ENCODE results near the gene SCGB1A1. TPM values are rescaled to one million over a fixed set of nuclear protein-coding genes. Genes with fewer than 3 reads are reported as not detected.

The SCGB1A1 gene
- total and polyA plus RNA-seq, 2 donors (not counting 1 experiment from before 2014, with no cell fraction given) = not detected

GRCh38 chr11:62450543-62451240 is 31.9 kb downstream of the SCGB1A1 start:
- Histone ChIP-seq H3K27me3 (ENCODE audit: control insufficient read depth, insufficient read depth, low read length) (no peaks in the 10 kb centered on the region), H3K79me2 (ENCODE audit: control insufficient read depth, insufficient read depth, low read length) (no peaks in the 10 kb centered on the region), H4K20me1 (ENCODE audit: control insufficient read depth, extremely low read depth, insufficient read depth, low read length) (no peaks in the 10 kb centered on the region), H3K4me1 (ENCODE audit: control insufficient read depth, extremely low read depth, insufficient read depth, low read length) (no peaks in the 10 kb centered on the region), H2AFZ (ENCODE audit: low read length) (no peak overlapping the region), H3K36me3 (ENCODE audit: control insufficient read depth, insufficient read depth, low read length) (no peaks in the 10 kb centered on the region), H3K4me2 (ENCODE audit: extremely low read depth, insufficient read depth, low read length) (no peak overlapping the region), H3K9me3 (ENCODE audit: control insufficient read depth, insufficient read depth, low read depth, low read length) (no peaks in the 10 kb centered on the region), H3K4me3 (replicated peaks in 1 of 4; ENCODE audit: control extremely low read depth in 1 of 4, insufficient read depth in 1 of 4, low read depth in 3 of 4, low read length in 4 of 4) (no peak overlapping the region), H3K9ac (ENCODE audit: insufficient read depth, low read length) (no peak overlapping the region), H3K27ac (ENCODE audit: insufficient read depth, low read length) (no peak overlapping the region)
- no peak for DNase-seq (ENCODE audit: low read depth in 2 of 2)
- TF ChIP-seq EZH2 (IDR thresholded peaks at IDR 0.05; ENCODE audit: low read length, missing control alignments) = no peak
- no peak for TF ChIP-seq CTCF (conservative IDR thresholded peaks at IDR 0.05 in 1 of 2, IDR thresholded peaks at IDR 0.05 in 1 of 2; ENCODE audit: low read depth in 1 of 2, low read length in 2 of 2)

GRCh38 chr11:62451241-62451621 is 32.4 kb downstream of the SCGB1A1 start:
- no peak for DNase-seq (ENCODE audit: low read depth in 2 of 2)
- TF ChIP-seq EZH2 (IDR thresholded peaks at IDR 0.05; ENCODE audit: low read length, missing control alignments) = no peak
- H4K20me1 ChIP-seq (ENCODE audit: control insufficient read depth, extremely low read depth, insufficient read depth, low read length) = no peaks in the 10 kb centered on the region
- no peak overlapping the region for H3K4me2 ChIP-seq (ENCODE audit: extremely low read depth, insufficient read depth, low read length)
- no peaks in the 10 kb centered on the region for H3K9me3 ChIP-seq (ENCODE audit: control insufficient read depth, insufficient read depth, low read depth, low read length)
- H3K4me3 ChIP-seq (replicated peaks in 1 of 4; ENCODE audit: control extremely low read depth in 1 of 4, insufficient read depth in 1 of 4, low read depth in 3 of 4, low read length in 4 of 4) = no peak overlapping the region
- H3K9ac ChIP-seq (ENCODE audit: insufficient read depth, low read length) = no peak overlapping the region
- H2AFZ ChIP-seq (ENCODE audit: low read length) = no peak overlapping the region
- no peaks in the 10 kb centered on the region for H3K36me3 ChIP-seq (ENCODE audit: control insufficient read depth, insufficient read depth, low read length)
- H3K4me1 ChIP-seq (ENCODE audit: control insufficient read depth, extremely low read depth, insufficient read depth, low read length) = no peaks in the 10 kb centered on the region
- no peak overlapping the region for H3K27ac ChIP-seq (ENCODE audit: insufficient read depth, low read length)
- no peaks in the 10 kb centered on the region for H3K27me3 ChIP-seq (ENCODE audit: control insufficient read depth, insufficient read depth, low read length)
- H3K79me2 ChIP-seq (ENCODE audit: control insufficient read depth, insufficient read depth, low read length) = no peaks in the 10 kb centered on the region

- Histone ChIP-seq H4K20me1 (ENCODE audit: control insufficient read depth, extremely low read depth, insufficient read depth, low read length) (no peaks in the 10 kb centered on the region), H3K27ac (ENCODE audit: insufficient read depth, low read length) (no peak overlapping the region), H3K4me3 (replicated peaks in 1 of 4; ENCODE audit: control extremely low read depth in 1 of 4, insufficient read depth in 1 of 4, low read depth in 3 of 4, low read length in 4 of 4) (no peak overlapping the region), H3K9ac (ENCODE audit: insufficient read depth, low read length) (no peak overlapping the region), H3K27me3 (ENCODE audit: control insufficient read depth, insufficient read depth, low read length) (no peaks in the 10 kb centered on the region), H3K79me2 (ENCODE audit: control insufficient read depth, insufficient read depth, low read length) (no peaks in the 10 kb centered on the region), H3K4me2 (ENCODE audit: extremely low read depth, insufficient read depth, low read length) (no peak overlapping the region), H3K9me3 (ENCODE audit: control insufficient read depth, insufficient read depth, low read depth, low read length) (no peaks in the 10 kb centered on the region), H3K4me1 (ENCODE audit: control insufficient read depth, extremely low read depth, insufficient read depth, low read length) (no peaks in the 10 kb centered on the region), H2AFZ (ENCODE audit: low read length) (no peak overlapping the region), H3K36me3 (ENCODE audit: control insufficient read depth, insufficient read depth, low read length) (no peaks in the 10 kb centered on the region)
- no peak for DNase-seq (ENCODE audit: low read depth in 2 of 2)
- TF ChIP-seq CTCF (conservative IDR thresholded peaks at IDR 0.05 in 1 of 2, IDR thresholded peaks at IDR 0.05 in 1 of 2; ENCODE audit: low read depth in 1 of 2, low read length in 2 of 2) = no peak
- no peak for TF ChIP-seq EZH2 (IDR thresholded peaks at IDR 0.05; ENCODE audit: low read length, missing control alignments)
These were observed 33.4 kb downstream of the SCGB1A1 start for GRCh38 chr11:62452261-62452660.
